HEK293T (cell line): Measurements from ENCODE around the gene BMAL1.

Source experiments
- CTCF ChIA-PET: fragments of 350-600 bp; formaldehyde crosslinking; extraction: SDS; loops from one replicate; lab custom pipeline; 2021; ENCODE audit warnings: antibody characterized with exemption, inconsistent platforms; lab: Yijun Ruan, JAX
- POLR2A ChIA-PET: fragments of 350-600 bp; formaldehyde crosslinking; extraction: SDS; loops from one replicate; lab custom pipeline; 2020; ENCODE audit warnings: antibody characterized with exemption, inconsistent platforms; lab: Yijun Ruan, JAX
- DNase-seq: peaks from one replicate; pipeline ENCODE4 v3.0.0; 2012; ENCODE audit warnings: mixed read lengths; ENCODE audit errors: extremely low spot score
- ARNT ChIP-seq: fragments of 450-650 bp; IDR thresholded peaks from 2 replicates; pipeline ENCODE4 v1.6.1; 2017; ENCODE audit warnings: mild to moderate bottlenecking
- BHLHE40 ChIP-seq: fragments of 450-650 bp; IDR thresholded peaks from 2 replicates; pipeline ENCODE4 v1.6.1; 2016; ENCODE audit warnings: mild to moderate bottlenecking, moderate library complexity, borderline replicate concordance
- CTBP1 ChIP-seq: fragments of 450-650 bp; IDR thresholded peaks from 2 replicates; pipeline ENCODE4 v1.6.1; 2016; ENCODE audit warnings: borderline replicate concordance
- ELF4 ChIP-seq: fragments of 450-650 bp; IDR thresholded peaks from 2 replicates; pipeline ENCODE4 v1.6.1; 2017; ENCODE audit warnings: antibody characterized with exemption
- FOXA1 ChIP-seq: fragments of 450-650 bp; IDR thresholded peaks from 2 replicates; pipeline ENCODE4 v1.6.1; 2016; ENCODE audit warnings: mild to moderate bottlenecking
- FOXK2 ChIP-seq: fragments of 450-650 bp; IDR thresholded peaks from 2 replicates; pipeline ENCODE4 v1.6.1; 2016; ENCODE audit warnings: mild to moderate bottlenecking
- FOXM1 ChIP-seq: fragments of 450-650 bp; IDR thresholded peaks from 2 replicates; pipeline ENCODE4 v1.6.1; 2017; ENCODE audit warnings: mild to moderate bottlenecking, borderline replicate concordance
- HDGF ChIP-seq: fragments of 450-650 bp; IDR thresholded peaks from 2 replicates; pipeline ENCODE4 v1.6.1; 2017; ENCODE audit warnings: antibody characterized with exemption, borderline replicate concordance
- L3MBTL2 ChIP-seq: fragments of 450-650 bp; conservative IDR thresholded peaks from 2 replicates; pipeline ENCODE4 v1.6.1; 2016; ENCODE audit warnings: mild to moderate bottlenecking
- LEF1 ChIP-seq: fragments of 450-650 bp; IDR thresholded peaks from 2 replicates; pipeline ENCODE4 v1.6.1; 2017; ENCODE audit warnings: mild to moderate bottlenecking, borderline replicate concordance
- NFRKB ChIP-seq: fragments of 450-650 bp; IDR thresholded peaks from 2 replicates; pipeline ENCODE4 v1.6.1; 2016; ENCODE audit warnings: mild to moderate bottlenecking, moderate library complexity
- PKNOX1 ChIP-seq: fragments of 450-650 bp; IDR thresholded peaks from 2 replicates; pipeline ENCODE4 v1.6.1; 2016
- SP1 ChIP-seq: fragments of 450-650 bp; IDR thresholded peaks from 2 replicates; pipeline ENCODE4 v1.6.1; 2017
- SUZ12 ChIP-seq: fragments of 450-650 bp; IDR thresholded peaks from 2 replicates; pipeline ENCODE4 v1.6.1; 2016; ENCODE audit warnings: mild to moderate bottlenecking
- TARDBP ChIP-seq: fragments of 450-650 bp; IDR thresholded peaks from 2 replicates; pipeline ENCODE4 v1.6.1; 2016
- ZNF384 ChIP-seq: fragments of 450-650 bp; IDR thresholded peaks from 2 replicates; pipeline ENCODE4 v1.6.1; 2016

BMAL1 gene

GRCh38 chr11:13310443-13310842 lies 32.9 kb downstream of the BMAL1 start:
- ChIA-PET CTCF (no interaction called here), POLR2A (no interaction called here)
- TF ChIP-seq L3MBTL2 (no peak), ELF4 (no peak), LEF1 (no peak), SP1 (no peak), FOXA1 (no peak), TARDBP (no peak), FOXM1 (no peak), ZNF384 (no peak), CTBP1 (no peak), ARNT (no peak), HDGF (no peak), PKNOX1 (no peak), SUZ12 (no peak), NFRKB (no peak), FOXK2 (no peak)
- no peak for DNase-seq

- ChIA-PET POLR2A (no interaction called here), CTCF (no interaction called here)
- DNase-seq, result no peak
- TF ChIP-seq FOXK2, result no peak
- no peak for TF ChIP-seq ZNF384
- no peak for TF ChIP-seq CTBP1
- no peak for TF ChIP-seq L3MBTL2
- TF ChIP-seq TARDBP, result no peak
- TF ChIP-seq SUZ12, result no peak
- no peak for TF ChIP-seq ELF4
- TF ChIP-seq LEF1, result no peak
- no peak for TF ChIP-seq FOXM1
- TF ChIP-seq NFRKB, result no peak
- no peak for TF ChIP-seq PKNOX1
- no peak for TF ChIP-seq ARNT
- TF ChIP-seq BHLHE40, result no peak
Measured at GRCh38 chr11:13311570-13311969, 34.0 kb downstream of the BMAL1 start.

- ChIA-PET POLR2A (no interaction called here), CTCF (interaction anchor here (1.2 kb wide), 1 partner anchor 23 kb away, joined by 4 read pairs; no protein-coding TSS in a partner anchor)
- no peak for DNase-seq
- TF ChIP-seq CTBP1 (no peak), PKNOX1 (no peak), ELF4 (no peak), TARDBP (no peak), HDGF (no peak), LEF1 (no peak)
Measured at GRCh38 chr11:13313005-13313819, 35.6 kb downstream of the BMAL1 start.

- ChIA-PET CTCF (interaction anchor here (1.0 kb wide), 1 partner anchor 12 kb away, joined by 4 read pairs; no protein-coding TSS in a partner anchor), POLR2A (no interaction called here)
- DNase-seq, result no peak
- no peak for TF ChIP-seq FOXK2
- TF ChIP-seq FOXM1, result no peak
- no peak for TF ChIP-seq ZNF384
- TF ChIP-seq SUZ12, result no peak
- TF ChIP-seq CTBP1, result no peak
- no peak for TF ChIP-seq SP1
- TF ChIP-seq ARNT, result no peak
- TF ChIP-seq ELF4, result no peak
- TF ChIP-seq PKNOX1, result no peak
- no peak for TF ChIP-seq HDGF
- no peak for TF ChIP-seq BHLHE40
- no peak for TF ChIP-seq TARDBP
- TF ChIP-seq LEF1, result no peak
- no peak for TF ChIP-seq NFRKB
Measured at GRCh38 chr11:13314676-13315394, 37.2 kb downstream of the BMAL1 start.

- CTCF ChIA-PET, result no interaction called here
- POLR2A ChIA-PET, result no interaction called here
Measured at GRCh38 chr11:13315517-13316432, 38.2 kb downstream of the BMAL1 start.

More at GRCh38 chr11:13315517-13316432, 38.2 kb downstream of the BMAL1 start:
- TF ChIP-seq FOXK2, result no peak
- no peak for TF ChIP-seq ZNF384
- no peak for TF ChIP-seq BHLHE40
- TF ChIP-seq CTBP1, result no peak
- no peak for TF ChIP-seq TARDBP
- TF ChIP-seq L3MBTL2, result no peak
- TF ChIP-seq SUZ12, result no peak
- TF ChIP-seq ARNT, result no peak
- TF ChIP-seq FOXM1, result no peak
- TF ChIP-seq PKNOX1, result no peak
- TF ChIP-seq FOXA1, result no peak
- TF ChIP-seq NFRKB, result no peak
- TF ChIP-seq SP1, result no peak
- no peak for TF ChIP-seq ELF4
- TF ChIP-seq LEF1, result no peak
- no peak for TF ChIP-seq HDGF
- DNase-seq, result no peak
